Activated naive CD4-positive, alpha-beta T cell treated with anti-CD3 and anti-CD28 coated beads, Interleukin-2, amount 50 U/mL, for 16 hours (primary cell): Measurements from ENCODE around the gene CD83.

Experiments
- DNase-seq: peaks from one replicate; pipeline ENCODE4 v3.0.0-alpha.2; 2020

CD83 gene

GRCh38 chr6:14127611-14128010 lies 10.0 kb downstream of the CD83 start:
- no peak for DNase-seq

DNA sequence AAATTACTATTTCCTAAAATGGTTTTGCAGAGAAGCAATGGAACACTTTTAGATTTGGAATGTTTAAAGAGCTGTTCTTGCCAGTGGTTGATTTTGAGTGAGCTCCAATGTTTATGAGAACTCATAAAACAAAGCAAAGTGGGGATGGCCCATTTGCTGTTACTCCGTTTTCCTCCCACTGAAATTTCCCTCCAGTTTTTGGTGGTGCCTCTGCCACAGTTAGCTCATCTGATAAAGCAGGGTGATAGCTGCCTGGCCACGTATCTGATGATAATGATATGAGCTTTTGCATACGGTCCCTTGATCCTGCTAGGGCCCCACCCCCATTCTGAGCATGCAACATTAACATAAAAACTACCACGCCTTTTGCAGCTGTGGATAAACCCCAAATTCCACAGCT lies 10.4 kb downstream of the CD83 start:
- no peak for DNase-seq

DNA sequence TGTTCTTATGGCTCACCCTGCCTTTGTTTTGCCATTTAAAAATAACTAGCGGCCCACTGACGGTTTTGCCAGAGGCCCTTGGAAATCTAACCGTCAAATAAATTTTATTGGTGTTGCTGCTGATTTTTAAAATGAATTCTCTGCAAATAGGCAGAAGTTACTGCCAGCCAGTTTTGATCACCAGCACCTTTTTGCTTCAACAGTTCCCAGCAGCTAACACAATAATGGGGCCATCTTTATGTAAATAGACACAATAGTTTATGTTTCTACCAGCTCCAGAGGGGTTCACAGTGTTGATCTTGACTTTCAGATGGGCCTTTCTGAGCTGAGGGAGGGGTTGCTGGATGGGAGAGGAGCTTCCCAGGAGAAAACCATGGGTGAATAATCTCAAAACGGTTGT lies 11.2 kb downstream of the CD83 start:
- no peak for DNase-seq

DNA sequence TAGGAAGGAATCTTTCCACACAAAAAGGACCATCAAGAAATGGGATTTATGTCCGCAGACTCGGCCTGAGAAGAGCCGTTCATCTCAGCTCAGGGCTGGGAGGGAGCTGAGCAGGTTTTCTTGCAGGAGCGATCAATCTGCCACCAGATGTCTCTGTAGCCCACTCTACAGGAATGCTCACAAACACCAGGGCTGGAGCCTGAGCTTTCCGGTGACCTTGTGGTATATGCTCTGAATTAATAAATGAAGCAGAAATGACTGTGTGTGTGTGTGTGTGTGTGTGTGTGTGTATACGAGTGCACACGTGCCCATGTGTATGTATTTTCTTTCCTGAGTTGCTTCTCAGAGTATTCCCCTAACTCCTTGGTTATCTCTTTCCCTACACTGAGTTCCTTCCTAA lies 12.0 kb downstream of the CD83 start:
- peak; percentile 16 for DNase-seq

DNA sequence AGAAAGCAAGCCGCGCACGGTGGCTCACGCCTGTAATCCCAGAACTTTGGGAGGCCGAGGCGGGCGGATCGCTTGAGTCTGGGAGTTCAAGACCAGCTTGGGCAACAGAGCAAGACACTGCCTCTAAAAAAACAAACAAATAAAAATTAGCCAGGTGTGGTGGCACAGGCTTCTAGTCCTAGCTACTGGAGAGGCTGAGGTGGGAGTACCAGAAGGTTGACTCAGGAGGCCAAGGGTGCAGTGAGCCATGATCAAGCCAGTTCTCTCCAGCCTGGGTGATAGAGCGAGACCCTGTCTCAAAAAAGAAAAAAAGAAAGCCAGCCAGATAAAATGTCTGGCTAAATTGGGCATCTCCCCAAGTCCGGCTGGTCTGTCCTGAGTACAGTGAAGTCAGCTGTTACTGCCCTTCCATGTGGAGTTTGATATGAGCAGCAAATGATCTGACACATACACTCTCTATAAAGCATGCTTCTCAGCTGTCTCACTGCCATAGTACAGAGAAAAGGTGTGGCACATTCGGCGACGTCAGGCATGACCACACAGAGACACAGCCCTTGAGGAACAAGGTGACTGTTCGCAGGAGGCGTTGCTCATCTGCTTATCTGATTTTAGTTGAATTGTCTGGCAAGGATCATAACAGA lies 13.0 kb downstream of the CD83 start:
- DNase-seq: no peak

- no peak for DNase-seq
These were observed 14.0 kb downstream of the CD83 start for GRCh38 chr6:14131579-14131978.

DNA sequence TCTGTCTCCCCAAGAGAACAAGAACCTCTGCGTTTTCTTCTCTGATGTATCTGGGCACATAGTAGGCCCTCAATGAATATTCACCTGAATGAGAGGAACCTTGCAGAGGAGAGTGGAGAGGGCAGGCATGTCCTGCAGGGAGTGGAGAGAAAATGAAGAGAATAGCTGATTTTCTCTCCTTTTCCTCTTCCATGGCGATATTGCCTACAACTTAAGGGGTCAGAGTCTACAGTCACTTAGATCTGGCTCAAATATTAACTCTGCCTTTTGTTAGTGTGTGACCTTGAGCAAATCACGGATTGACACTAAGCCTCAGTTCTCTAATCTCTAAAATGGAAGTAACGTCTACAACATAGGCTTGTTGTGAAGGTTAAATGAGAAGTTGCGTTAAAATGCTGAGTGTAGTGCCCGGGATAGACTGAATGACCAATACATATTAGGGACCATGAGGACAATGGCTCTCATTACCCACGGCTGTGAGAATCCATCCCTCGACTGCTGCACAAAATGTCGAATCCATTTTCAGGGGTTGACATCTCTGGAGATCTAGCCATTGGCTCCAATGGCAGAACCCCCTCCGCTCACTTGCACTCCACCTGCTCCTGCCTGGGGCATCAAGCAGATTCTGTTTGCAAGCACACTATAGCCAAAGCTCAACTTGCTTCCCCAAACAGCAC lies 14.8 kb downstream of the CD83 start:
- no peak for DNase-seq

GRCh38 chr6:14132921-14133275 lies 15.3 kb downstream of the CD83 start:
- no peak for DNase-seq

- DNase-seq: no peak
These were observed 16.8 kb downstream of the CD83 start for GRCh38 chr6:14134211-14134910.

GRCh38 chr6:14135893-14136539 lies 18.4 kb downstream of the CD83 start:
- no peak for DNase-seq

GRCh38 chr6:14138701-14139215 lies 21.2 kb downstream of the CD83 start:
- DNase-seq: no peak

GRCh38 chr6:14141351-14142062 lies 23.9 kb downstream of the CD83 start:
- no peak for DNase-seq

GRCh38 chr6:14142063-14142450 lies 24.5 kb downstream of the CD83 start:
- DNase-seq: no peak

DNA sequence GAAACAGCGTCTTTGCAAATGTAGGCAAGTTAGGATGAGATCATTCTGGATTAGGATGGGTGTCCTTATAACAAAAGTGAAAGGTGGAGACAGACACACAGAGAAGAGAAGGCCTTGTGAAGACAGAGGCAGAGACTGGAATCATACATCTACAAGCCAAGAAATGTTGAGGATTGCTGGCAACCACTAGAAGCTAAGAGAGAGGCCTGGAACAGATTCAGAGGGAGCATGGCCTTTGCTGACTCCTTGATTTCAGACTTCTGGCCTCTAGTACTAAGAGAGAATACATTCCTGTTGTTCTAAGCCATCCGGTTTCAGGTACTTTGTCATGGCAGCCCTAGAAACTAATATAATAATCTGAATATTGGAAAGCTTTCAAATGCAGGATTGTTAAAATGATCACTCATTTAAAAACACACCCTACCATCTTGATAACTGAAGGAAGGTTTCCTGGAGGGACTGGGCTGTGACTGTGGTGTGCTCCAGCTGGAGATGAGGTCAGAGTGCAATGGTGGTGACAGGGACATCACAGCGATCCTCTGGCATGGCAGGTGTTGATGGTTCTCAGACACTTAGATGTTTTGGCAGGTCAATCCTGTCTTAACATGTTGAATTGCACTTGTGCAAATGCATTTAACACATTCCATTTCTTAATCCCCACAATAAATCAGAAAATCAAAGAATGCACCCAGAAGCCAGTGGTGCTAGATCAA lies 25.1 kb downstream of the CD83 start:
- DNase-seq: no peak

DNA sequence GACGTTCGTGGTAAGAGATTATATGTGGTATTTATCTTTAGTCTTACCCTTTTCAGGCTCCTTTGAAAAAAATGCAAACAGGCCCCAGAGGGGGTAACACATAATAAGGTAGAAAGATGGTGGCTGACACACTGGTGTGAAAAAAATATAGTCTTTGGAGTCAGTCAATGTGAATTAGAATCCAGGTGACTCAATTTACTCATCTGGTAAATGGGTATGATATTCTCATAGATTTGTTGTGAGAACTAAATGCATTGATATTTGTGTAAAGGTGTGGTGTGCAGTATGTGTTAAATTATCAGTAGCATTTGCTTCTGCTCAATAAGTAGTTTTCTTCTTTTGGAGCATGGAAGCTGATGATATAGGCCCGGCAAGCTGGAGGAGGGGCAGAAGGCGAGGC lies 25.7 kb downstream of the CD83 start:
- no peak for DNase-seq

DNA sequence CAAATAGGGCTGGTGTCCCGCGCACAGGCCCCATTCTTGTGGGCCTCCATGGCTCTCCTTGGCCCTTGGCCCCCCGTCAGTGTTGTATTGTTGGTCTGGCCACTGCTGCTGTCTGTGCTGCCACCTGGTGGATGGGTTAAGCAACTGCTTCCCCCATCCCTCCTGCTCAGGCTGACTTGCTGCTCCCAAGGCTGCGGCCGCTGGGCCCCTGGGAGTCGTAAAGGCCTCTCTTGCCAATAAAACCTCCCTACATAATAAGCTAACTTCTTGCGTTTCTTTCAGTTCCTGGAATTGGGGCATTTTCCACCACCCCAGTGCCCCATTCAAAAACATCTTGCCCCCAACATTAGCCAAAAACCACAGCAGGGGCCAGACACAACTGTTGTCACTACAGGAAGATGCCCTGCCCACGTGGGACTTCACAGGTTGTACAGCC lies 27.1 kb downstream of the CD83 start:
- peak; percentile 73 for DNase-seq

- no peak for DNase-seq
These were observed 29.0 kb downstream of the CD83 start for GRCh38 chr6:14146506-14147096.

GRCh38 chr6:14147891-14148290 lies 30.3 kb downstream of the CD83 start:
- no peak for DNase-seq

GRCh38 chr6:14148471-14148870 lies 30.9 kb downstream of the CD83 start:
- DNase-seq: no peak

DNA sequence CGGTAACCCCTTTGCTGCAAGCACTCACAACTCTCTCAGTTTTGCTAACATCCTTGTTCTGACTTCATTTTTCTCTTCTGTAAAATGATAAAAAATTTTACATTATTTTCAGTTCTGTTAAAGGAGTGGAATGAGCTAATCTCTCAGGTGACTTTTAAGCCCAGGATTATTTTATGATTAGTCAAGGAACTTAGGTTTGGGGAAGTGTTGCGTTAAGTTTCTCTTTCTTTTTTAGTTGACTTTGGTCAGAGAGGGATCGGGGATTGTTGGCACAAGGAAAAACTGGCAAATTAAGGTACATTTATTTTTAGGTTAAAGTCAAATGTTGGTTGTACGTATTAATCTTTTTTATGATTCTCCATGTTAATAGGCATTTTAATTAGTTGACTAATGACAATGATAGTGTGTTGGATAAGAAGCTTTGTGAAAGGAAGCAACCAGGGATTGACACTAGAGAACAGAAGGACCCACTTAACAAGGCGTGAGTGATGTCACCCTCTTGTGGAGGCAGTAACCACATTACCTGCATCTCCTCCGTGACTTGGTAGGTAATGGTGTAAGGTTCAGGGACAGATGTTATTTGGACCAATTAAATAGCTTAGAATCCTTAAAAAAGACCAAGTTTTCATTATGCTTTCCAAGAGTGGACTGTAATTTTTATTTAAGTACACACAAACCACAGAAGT lies 31.6 kb downstream of the CD83 start:
- DNase-seq: no peak

- no peak for DNase-seq
These were observed 32.2 kb downstream of the CD83 start for GRCh38 chr6:14149739-14150130.
